PC-3 (cell line): ENCODE data around the gene MXI1. TPM values are rescaled to one million over a fixed set of nuclear protein-coding genes. Genes with fewer than 3 reads are reported as not detected.
A peak's percentile ranks its signal among the peaks of the same experiment; 100 is the strongest.

ENCODE experiments used
- ATAC-seq: fragments of 200-7000 bp; cut with Tn5 transposase; 2 replicates; pipeline ENCODE4 v1.9.1; 2020; ENCODE audit warnings: mild to moderate bottlenecking, moderate library complexity
- BruUV-seq: library from RNA; stranded (reverse); fragments of 400-500 nt; replicated peaks from 2 replicates; lab custom pipeline; 2021; lab: Mats Ljungman, UMichigan
- CTCF ChIA-PET: fragments of 300-600 bp; sonication (Branson Sonifier 250); formaldehyde crosslinking; loops from one replicate; lab custom pipeline; 2022; ENCODE audit warnings: antibody characterized with exemption; lab: Charles Lee
- POLR2A ChIA-PET: fragments of 300-600 bp; sonication (Branson Sonifier 250); formaldehyde crosslinking; loops from one replicate; lab custom pipeline; 2022; ENCODE audit warnings: antibody characterized with exemption; ENCODE audit not compliant: unreplicated experiment; lab: Charles Lee
- DNase-seq: peaks from one replicate; pipeline ENCODE4 v3.0.0-alpha.2; 2015
- H2AFZ ChIP-seq: fragments of 300-600 bp; sonication (generic); 2 replicates; pipeline ENCODE4 v1.6.0; 2016; ENCODE audit warnings: antibody characterized with exemption, low read length
- H3F3A ChIP-seq: fragments of 300-600 bp; sonication (generic); one replicate; pipeline ENCODE4 v1.6.0; 2017; ENCODE audit warnings: antibody characterized with exemption, low read length, control low read depth, mild to moderate bottlenecking; ENCODE audit not compliant: unreplicated experiment
- H3K27ac ChIP-seq: fragments of 300-600 bp; sonication (generic); 2 replicates; pipeline ENCODE4 v1.5.1; 2016; ENCODE audit warnings: mild to moderate bottlenecking, low read length
- H3K27me3 ChIP-seq: fragments of 300-600 bp; sonication (generic); 2 replicates; pipeline ENCODE4 v1.6.1; 2016; ENCODE audit warnings: low read length, mixed read lengths
- H3K36me3 ChIP-seq: fragments of 300-600 bp; sonication (generic); 2 replicates; pipeline ENCODE4 v1.6.1; 2016; ENCODE audit warnings: low read depth, mixed run types, low read length, mixed read lengths
- H3K4me1 ChIP-seq: fragments of 300-600 bp; sonication (generic); 2 replicates; pipeline ENCODE4 v1.5.1; 2016; ENCODE audit warnings: low read length; ENCODE audit not compliant: insufficient read depth
- H3K4me2 ChIP-seq: fragments of 300-600 bp; sonication (generic); 2 replicates; pipeline ENCODE4 v1.6.0; 2016; ENCODE audit warnings: low read length
- H3K4me3 ChIP-seq: fragments of 300-600 bp; sonication (generic); 2 replicates; pipeline ENCODE4 v1.5.1; 2016; ENCODE audit warnings: mild to moderate bottlenecking, low read length, mixed read lengths
- H3K79me2 ChIP-seq: fragments of 300-600 bp; sonication (generic); 2 replicates; pipeline ENCODE4 v1.6.1; 2017; ENCODE audit warnings: low read length, mixed read lengths
- H3K9ac ChIP-seq: fragments of 300-600 bp; sonication (generic); 2 replicates; pipeline ENCODE4 v1.6.0; 2016; ENCODE audit warnings: mild to moderate bottlenecking, low read length
- H3K9me2 ChIP-seq: fragments of 300-600 bp; sonication (generic); replicated peaks from 2 replicates; pipeline ENCODE4 v1.6.1; 2016; ENCODE audit warnings: mixed run types, low read length, mixed read lengths
- H3K9me3 ChIP-seq: fragments of 300-600 bp; sonication (generic); 2 replicates; pipeline ENCODE4 v1.6.1; 2016; ENCODE audit warnings: low read length, mixed read lengths
- H4K20me1 ChIP-seq: fragments of 300-600 bp; sonication (generic); 2 replicates; pipeline ENCODE4 v1.6.1; 2016; ENCODE audit warnings: low read length, mixed read lengths
- EZH2 ChIP-seq: fragments of 300-600 bp; sonication (generic); IDR thresholded peaks from one replicate; pipeline ENCODE4 v1.6.1; 2017; ENCODE audit warnings: antibody characterized with exemption, mild to moderate bottlenecking, low read length; ENCODE audit not compliant: unreplicated experiment
- EZH2phosphoT487 ChIP-seq: fragments of 300-600 bp; sonication (generic); IDR thresholded peaks from 2 replicates; pipeline ENCODE4 v1.6.1; 2018; ENCODE audit warnings: mild to moderate bottlenecking, antibody characterized with exemption, low read length, borderline replicate concordance
- intact Hi-C: fragments of 100-400 bp; cut with micrococcal nuclease; formaldehyde crosslinking; loops from 2 replicates; pipeline ENCODE4 v1.9.0; 2023
- total RNA-seq: library from RNA; depleted of rRNA; stranded (reverse); fragments of >200 nt; gene quantifications from 2 replicates; pipeline ENCODE4 v1.2.3, GENCODE V29; 2014
- TF ChIP-seq, protein P1 (sequence below): fragments of 300-600 bp; sonication (generic); conservative IDR thresholded peaks from 2 replicates; pipeline ENCODE4 v1.5.1; 2017; ENCODE audit warnings: antibody characterized with exemption, low read depth, mild to moderate bottlenecking, low read length

Gene MXI1
- total RNA-seq, 1 experiment from 2014 or later: 18.0 TPM

DNA sequence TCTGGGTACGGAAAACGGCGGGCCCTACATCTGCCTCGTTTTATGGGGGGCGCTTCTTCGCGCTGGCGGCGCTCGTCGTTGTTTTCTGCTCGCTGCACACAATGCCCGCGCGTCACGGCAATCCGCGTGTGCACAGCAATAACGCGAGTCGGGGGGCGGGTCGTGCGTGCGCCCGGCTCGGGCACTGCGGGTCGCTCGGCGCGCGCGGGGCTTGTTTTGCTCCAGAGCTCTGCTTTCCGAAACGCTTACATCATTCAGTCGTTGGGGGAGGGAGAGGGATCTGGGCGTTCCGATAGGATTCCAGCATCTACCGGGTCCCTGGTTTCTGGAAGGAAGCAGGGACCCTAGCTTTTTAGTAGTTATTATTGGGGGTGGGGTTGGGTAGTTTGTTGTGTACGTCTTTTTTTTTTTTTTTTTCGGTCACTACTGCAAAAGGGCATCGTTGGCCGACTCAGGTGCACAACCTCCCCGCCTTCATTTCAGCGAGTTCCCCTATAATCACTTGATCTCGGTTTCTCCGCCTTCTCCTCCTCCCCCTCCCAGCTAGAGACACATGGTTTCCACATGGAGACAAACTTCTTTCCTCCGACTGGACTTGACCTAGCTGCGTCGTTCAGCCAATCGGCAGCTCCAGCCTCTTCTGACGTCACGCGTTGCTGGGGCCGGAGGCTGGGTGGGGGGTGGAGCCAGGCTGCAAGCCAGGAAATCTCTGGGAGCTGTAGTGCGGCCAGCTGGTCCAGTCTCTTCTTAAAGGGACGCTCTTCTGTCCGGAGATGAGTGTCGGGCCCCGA lies 3.5 kb downstream of the MXI1 start:
- H3K27ac ChIP-seq: peak overlapping the region; percentile 23
- no peaks in the 10 kb centered on the region for H3K36me3 ChIP-seq
- H3F3A ChIP-seq: no peaks in the 10 kb centered on the region
- no peaks in the 10 kb centered on the region for H3K79me2 ChIP-seq
- intact Hi-C loops: loop anchor here (1.0 kb wide), 1 partner anchor 14 kb away; no protein-coding TSS in a partner anchor
- H3K4me2 ChIP-seq: peak overlapping the region; percentile 92
- TF ChIP-seq EZH2phosphoT487: peak; percentile 92
- TF ChIP-seq, protein P1, sequence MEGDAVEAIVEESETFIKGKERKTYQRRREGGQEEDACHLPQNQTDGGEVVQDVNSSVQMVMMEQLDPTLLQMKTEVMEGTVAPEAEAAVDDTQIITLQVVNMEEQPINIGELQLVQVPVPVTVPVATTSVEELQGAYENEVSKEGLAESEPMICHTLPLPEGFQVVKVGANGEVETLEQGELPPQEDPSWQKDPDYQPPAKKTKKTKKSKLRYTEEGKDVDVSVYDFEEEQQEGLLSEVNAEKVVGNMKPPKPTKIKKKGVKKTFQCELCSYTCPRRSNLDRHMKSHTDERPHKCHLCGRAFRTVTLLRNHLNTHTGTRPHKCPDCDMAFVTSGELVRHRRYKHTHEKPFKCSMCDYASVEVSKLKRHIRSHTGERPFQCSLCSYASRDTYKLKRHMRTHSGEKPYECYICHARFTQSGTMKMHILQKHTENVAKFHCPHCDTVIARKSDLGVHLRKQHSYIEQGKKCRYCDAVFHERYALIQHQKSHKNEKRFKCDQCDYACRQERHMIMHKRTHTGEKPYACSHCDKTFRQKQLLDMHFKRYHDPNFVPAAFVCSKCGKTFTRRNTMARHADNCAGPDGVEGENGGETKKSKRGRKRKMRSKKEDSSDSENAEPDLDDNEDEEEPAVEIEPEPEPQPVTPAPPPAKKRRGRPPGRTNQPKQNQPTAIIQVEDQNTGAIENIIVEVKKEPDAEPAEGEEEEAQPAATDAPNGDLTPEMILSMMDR: no peak
- TF ChIP-seq EZH2: no peak
- no peaks in the 10 kb centered on the region for H4K20me1 ChIP-seq
- H3K9me2 ChIP-seq: no peaks in the 10 kb centered on the region
- H3K9me3 ChIP-seq: no peaks in the 10 kb centered on the region
- peak overlapping the region; percentile 82 for H3K4me3 ChIP-seq
- DNase-seq (peak; percentile 95), ATAC-seq (peak; percentile 64)
- POLR2A ChIA-PET: interaction anchor here (0.7 to 1.0 kb wide), 4 partner anchors 69 to 1547 kb away, joined by 3 to 6 read pairs (median 6); partner anchors contain the start of gene SMNDC1
- H2AFZ ChIP-seq: peak overlapping the region; percentile 91
- CTCF ChIA-PET: interaction anchor here (0.6 kb wide), 2 partner anchors 16 to 223 kb away, joined by 4 to 7 read pairs; no protein-coding TSS in a partner anchor
- no TSS peak for BruUV-seq
- H3K9ac ChIP-seq: peak overlapping the region; percentile 58
- H3K27me3 ChIP-seq: no peaks in the 10 kb centered on the region
- H3K4me1 ChIP-seq: no peaks in the 10 kb centered on the region

DNA sequence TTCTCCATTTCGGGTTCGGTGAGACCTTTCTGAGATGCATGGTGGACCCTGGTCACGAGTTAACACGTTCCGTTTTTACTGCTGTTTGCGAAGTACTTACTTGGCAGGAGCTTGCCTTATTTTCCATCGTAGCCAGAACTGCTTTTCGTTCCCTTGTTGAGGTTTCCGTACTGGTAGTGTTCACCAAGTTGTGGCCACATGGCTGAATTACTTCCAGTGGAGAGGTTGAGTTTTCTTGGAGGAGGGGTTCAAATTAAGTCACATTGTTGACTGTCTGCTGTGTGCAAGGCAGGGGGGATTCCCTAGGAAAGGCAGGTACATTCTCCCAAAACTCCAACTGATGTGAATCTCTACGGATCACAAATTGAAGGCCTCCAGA lies 4.0 kb downstream of the MXI1 start:
- DNase-seq (no peak), ATAC-seq (no peak)
- Histone ChIP-seq H3K27ac (no peak overlapping the region), H4K20me1 (no peaks in the 10 kb centered on the region), H3K36me3 (no peaks in the 10 kb centered on the region), H3K9ac (no peak overlapping the region), H3F3A (no peaks in the 10 kb centered on the region), H3K9me3 (no peaks in the 10 kb centered on the region), H3K9me2 (no peaks in the 10 kb centered on the region), H3K27me3 (no peaks in the 10 kb centered on the region), H2AFZ (peak overlapping the region; percentile 87), H3K4me3 (peak overlapping the region; percentile 82), H3K4me1 (no peaks in the 10 kb centered on the region), H3K79me2 (no peaks in the 10 kb centered on the region), H3K4me2 (peak overlapping the region; percentile 92)
- intact Hi-C loops: loop anchor here (1.0 kb wide), 1 partner anchor 14 kb away; no protein-coding TSS in a partner anchor
- TF ChIP-seq, protein P1: no peak
- TF ChIP-seq EZH2 (no peak), EZH2phosphoT487 (no peak)
- CTCF ChIA-PET: no interaction called here
- POLR2A ChIA-PET: interaction anchor here (0.7 to 1.0 kb wide), 2 partner anchors 94 to 300 kb away, joined by 3 to 6 read pairs; partner anchors contain the start of gene SMNDC1
- BruUV-seq: no TSS peak
